C4-2B (cell line): ENCODE measurements around the gene KRTAP3-2.

Source experiments
- H3K27ac ChIP-seq: fragments of 450-650 bp; 2 replicates; pipeline ENCODE4 v1.5.1; 2017
- ZFX ChIP-seq: fragments of 450-650 bp; IDR thresholded peaks from 2 replicates; pipeline ENCODE4 v1.6.1; 2017
- TF ChIP-seq, protein P1 (sequence below): fragments of 450-650 bp; conservative IDR thresholded peaks from 2 replicates; pipeline ENCODE4 v1.5.1; 2017; ENCODE audit warnings: mild to moderate bottlenecking

Gene KRTAP3-2

DNA sequence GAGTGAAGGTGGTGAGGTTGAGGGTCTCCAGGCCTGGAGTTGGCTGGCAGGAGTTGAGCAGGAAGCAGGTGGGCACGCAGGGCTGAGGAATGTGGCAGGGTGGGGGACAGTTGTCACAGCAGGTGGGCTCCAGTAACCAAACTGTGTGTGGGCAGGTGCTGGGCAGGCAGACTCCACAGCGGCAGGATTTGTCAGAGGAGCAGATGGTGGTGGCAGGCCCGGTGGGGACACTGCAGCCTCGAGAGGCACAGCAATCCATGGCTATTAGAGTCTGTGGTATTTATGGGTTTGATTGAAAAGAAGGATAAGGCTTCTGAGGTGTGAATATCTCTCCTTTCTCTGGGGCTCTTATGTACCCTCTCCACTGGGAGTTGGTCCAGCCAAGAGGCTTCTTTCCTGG, 5.9 kb downstream of the KRTAP3-2 start, which contains the start of gene KRTAP3-3:
Gene KRTAP3-3, minus strand, starts transcription at position 326 of the 400 bp plus-strand sequence. Its CDS starts 67 bp downstream, at position 259.
- no peak within 1 kb of the TSS for H3K27ac ChIP-seq
- no peak for TF ChIP-seq ZFX
- TF ChIP-seq, protein P1, sequence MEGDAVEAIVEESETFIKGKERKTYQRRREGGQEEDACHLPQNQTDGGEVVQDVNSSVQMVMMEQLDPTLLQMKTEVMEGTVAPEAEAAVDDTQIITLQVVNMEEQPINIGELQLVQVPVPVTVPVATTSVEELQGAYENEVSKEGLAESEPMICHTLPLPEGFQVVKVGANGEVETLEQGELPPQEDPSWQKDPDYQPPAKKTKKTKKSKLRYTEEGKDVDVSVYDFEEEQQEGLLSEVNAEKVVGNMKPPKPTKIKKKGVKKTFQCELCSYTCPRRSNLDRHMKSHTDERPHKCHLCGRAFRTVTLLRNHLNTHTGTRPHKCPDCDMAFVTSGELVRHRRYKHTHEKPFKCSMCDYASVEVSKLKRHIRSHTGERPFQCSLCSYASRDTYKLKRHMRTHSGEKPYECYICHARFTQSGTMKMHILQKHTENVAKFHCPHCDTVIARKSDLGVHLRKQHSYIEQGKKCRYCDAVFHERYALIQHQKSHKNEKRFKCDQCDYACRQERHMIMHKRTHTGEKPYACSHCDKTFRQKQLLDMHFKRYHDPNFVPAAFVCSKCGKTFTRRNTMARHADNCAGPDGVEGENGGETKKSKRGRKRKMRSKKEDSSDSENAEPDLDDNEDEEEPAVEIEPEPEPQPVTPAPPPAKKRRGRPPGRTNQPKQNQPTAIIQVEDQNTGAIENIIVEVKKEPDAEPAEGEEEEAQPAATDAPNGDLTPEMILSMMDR: no peak

DNA sequence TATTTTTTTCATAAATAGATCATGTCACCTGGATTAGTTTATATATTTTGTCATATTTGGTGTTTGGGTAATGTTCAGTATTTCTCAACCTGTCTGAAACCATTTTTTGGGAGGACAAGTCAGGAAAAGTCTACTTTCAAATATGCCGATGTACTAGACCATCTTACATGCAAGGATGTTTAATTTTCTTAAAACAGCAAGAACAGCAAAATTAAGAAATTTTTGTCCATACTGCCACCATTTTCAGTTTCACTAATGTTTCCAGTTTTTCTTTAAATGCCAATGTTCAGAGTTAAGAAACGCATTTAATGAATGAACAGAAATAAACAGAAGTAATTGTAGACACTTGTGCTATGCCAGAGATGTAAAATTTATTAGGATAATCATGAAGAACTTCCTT, 6.6 kb downstream of the KRTAP3-2 start:
- TF ChIP-seq, protein P1: no peak
- TF ChIP-seq ZFX: no peak
- H3K27ac ChIP-seq: no peak overlapping the region

DNA sequence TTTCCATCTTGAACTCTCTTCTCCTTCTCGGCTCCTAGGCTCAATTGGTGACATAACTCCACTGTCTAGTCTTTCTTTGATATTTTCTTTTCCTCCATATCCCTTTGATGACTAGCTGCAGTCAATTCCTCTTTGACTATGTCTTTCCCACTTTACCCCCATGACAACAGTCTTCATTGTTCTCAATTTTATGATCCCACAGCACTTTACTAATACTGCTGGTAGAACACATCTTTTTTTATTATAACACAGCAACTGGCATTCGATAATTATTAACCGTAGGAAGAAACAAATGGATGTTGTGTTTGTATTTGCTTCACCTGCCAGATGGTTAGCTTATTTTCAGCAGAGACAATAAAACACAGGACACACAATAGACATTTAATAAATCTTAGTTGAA, 7.0 kb downstream of the KRTAP3-2 start:
- no peak overlapping the region for H3K27ac ChIP-seq
- TF ChIP-seq, protein P1: no peak
- TF ChIP-seq ZFX: no peak

DNA sequence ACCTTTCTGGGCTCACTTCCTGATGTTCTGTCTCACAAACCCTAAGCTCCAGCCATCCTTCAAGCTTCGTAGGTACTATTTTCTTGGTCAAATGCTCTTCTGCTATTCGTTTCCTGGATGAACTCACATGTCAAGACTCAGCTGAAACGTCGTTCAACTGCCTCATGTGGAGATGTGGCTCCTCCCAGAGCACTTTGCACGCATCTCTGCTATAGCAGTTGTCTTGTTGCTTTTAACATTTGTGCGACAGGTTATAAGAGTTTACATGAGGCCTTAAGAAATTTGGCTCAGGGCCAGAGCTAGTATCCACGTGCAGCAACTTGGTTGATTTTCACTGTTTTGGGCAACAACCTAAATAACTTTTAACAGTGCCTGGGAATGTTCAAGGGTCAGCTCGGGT, 12.8 kb downstream of the KRTAP3-2 start:
- no peak overlapping the region for H3K27ac ChIP-seq
- TF ChIP-seq ZFX: no peak
- TF ChIP-seq, protein P1: no peak

DNA sequence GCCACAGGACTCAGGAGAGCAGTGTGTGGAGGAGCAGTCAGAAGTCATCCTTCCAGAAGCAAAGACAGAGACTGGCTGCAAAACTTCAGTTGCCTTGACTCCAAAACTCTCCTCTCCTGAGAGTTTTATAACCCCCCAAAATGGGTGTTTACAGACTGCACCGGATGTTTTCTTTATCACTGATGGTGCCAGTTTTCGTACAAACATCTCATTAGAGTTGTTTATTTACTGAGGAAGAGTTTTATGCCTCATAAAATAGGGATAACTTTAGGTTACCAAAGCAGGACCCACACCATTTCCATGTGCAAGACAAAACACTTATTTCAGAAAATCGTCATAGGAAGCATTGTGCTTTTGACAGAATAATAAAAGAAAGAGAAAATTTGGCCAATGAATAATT, 15.5 kb downstream of the KRTAP3-2 start, which contains the start of gene KRT40:
Gene KRT40, minus strand, starts transcription at position 101 of the 400 bp plus-strand sequence. Its CDS starts 53 bp downstream, at position 48.
- no peak within 1 kb of the TSS for H3K27ac ChIP-seq
- no peak for TF ChIP-seq ZFX

DNA sequence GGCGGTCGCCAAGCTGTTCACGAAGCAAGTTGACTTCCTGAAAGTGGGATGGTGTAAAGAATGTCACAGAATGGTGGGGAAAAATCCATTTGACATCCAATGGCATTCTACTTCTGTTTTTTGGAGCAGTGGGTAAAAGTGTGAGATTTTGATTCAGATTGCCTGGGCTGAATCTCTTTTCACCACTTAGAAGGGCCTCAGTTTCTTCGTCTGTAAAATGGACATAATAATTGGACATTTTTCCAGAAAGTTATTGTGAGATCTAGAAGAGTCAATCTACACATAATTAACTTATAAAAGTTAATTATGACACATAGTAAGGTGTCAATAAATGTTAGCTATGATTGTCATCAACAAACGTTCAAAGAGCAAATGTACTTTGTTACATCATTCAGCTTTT, 18.6 kb downstream of the KRTAP3-2 start:
- TF ChIP-seq, protein P1: no peak
- TF ChIP-seq ZFX: no peak
- no peak overlapping the region for H3K27ac ChIP-seq

DNA sequence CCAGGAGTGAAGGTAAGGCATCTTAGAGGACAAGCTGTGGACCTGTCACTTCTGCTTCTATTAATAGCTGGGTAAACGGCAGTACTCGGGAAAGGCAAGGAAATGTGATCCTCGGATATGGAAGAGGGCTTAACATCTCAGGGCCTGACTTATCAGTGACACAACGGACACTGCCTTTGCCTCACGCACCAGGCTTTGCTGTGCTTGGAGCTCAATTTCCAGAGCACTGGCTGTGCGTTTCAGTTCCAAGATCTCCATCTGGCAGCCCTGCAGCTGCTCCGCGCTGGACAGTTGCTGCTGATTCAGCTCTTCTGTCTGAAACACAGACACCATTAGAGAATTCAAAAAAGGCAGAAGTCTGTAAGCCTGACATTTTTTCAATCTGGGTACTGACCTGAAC, 19.1 kb downstream of the KRTAP3-2 start:
- no peak overlapping the region for H3K27ac ChIP-seq
- TF ChIP-seq, protein P1: no peak
- no peak for TF ChIP-seq ZFX

DNA sequence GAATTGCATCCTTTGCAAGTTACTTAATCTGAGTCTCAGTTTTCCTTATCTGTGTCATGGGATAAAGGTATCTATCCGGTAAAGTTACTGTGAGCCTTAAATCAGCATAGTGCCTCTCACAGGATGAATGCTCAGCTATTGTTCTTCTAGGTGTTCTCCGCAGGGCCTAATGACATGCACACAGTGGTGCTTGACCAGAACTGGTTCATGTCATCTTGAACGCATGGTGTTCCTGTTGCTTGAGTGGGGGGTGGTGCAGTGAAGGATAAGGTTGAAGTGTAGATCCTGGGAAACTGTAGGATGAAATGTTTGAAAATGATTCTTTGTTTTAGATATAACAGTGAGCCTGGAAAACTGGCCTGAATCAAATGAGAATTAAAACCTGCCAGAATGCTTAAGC, 19.6 kb downstream of the KRTAP3-2 start:
- no peak for TF ChIP-seq ZFX
- TF ChIP-seq, protein P1: no peak

More for the DNA sequence above, 19.6 kb downstream of the KRTAP3-2 start:
- H3K27ac ChIP-seq: no peak overlapping the region
